GM19463 (cell line): ENCODE results near the gene PAN3.

ENCODE experiments used
- ATAC-seq: cut with Tn5 transposase; IDR thresholded peaks from one replicate; pipeline ENCODE4 v1.9.1; 2021; ENCODE audit warnings: mild to moderate bottlenecking, moderate library complexity; ENCODE audit not compliant: unreplicated experiment

Gene PAN3

GRCh38 chr13:28204690-28205443 lies 66.5 kb downstream of the PAN3 start:
- ATAC-seq = peak; percentile 77

GRCh38 chr13:28218679-28219078 lies 80.3 kb downstream of the PAN3 start:
- no peak for ATAC-seq

DNA sequence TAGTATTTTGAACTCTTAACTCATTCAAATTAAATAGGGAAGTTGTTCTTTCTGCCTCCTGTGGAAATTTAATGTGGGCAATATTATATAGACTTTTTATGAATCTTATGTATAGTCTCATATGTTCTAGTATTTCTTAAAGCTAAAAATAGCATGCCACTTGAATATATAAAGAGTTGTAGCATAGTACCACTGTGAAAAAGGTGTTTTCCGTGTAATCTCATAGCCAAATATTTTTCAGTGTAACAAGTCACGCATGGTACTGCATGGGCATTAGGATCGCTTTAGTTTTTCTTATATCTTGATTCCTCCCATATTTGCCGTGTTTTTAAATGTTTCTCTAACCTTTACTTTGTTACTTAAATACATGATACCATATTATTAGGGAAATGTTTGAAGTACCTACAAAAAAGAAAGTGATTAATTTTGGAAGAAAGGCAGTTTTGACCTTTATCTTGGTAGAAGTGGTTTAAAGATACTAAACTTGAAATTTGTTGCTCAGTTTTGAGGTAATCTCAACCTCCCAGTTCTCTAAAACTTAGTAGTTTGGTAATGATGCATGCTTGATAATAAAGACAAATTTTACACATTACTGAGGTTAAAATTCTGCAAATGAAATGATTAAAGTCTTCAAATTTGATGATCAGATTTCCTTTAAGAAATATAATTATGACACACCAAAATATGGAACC lies 81.2 kb downstream of the PAN3 start:
- no peak for ATAC-seq

DNA sequence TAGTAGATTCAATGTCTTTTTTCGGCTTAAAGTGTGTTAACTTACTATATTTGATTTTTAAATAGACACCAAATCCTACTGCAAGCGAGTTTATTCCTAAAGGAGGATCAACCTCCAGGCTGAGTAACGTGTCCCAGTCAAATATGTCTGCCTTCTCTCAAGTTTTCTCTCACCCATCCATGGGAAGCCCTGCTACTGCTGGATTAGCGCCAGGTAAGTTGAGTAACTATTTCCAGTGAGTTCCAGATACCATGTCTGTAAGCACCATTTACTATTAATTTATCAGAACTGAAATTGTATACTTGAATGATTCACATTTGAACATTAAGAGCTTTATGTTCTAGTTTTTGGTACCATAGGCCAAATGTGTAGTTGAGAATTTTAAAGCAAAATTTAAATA lies 81.8 kb downstream of the PAN3 start:
- no peak for ATAC-seq

- no peak for ATAC-seq
These were observed 91.4 kb downstream of the PAN3 start for GRCh38 chr13:28229522-28230411.

GRCh38 chr13:28231642-28232041 lies 93.3 kb downstream of the PAN3 start:
- no peak for ATAC-seq

- no peak for ATAC-seq
These were observed 99.6 kb downstream of the PAN3 start for GRCh38 chr13:28237944-28238343.

DNA sequence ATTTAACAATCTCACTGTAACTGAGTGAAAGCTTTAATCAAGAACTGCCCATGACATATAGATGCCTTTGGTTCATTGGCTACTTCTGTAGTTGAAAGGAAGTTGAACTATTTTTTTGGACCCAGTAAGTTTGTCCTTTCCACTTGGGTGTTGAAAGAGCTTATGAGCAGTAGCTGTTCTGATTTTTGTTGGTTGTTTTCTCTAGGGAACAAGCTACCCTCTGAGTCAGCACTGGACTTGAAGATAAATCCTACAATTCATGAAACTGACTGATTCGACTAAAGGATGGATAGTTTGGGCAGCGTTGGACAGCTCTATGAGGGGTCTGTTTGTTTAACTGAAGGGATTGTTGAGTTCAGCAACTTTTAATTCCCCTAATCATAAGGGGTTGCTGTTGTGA lies 101.0 kb downstream of the PAN3 start:
- no peak for ATAC-seq

DNA sequence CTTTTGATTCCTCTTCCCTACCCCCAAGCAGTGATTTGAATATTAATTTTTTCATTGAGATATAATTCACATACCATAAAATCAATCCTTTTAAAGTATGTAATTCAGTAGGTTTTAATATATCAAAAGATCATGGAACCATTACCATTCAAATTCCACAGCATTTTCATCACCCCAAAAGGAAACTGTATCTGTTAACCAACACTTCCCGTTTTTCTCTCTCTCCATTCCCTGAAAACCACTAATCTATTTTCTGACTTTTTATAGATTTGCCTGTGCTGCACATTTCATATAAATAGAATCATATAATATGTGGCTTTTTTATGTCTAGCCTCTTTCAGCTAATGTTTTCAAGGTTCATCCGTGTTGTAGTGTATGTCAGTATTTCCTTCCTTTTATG lies 107.1 kb downstream of the PAN3 start:
- no peak for ATAC-seq

DNA sequence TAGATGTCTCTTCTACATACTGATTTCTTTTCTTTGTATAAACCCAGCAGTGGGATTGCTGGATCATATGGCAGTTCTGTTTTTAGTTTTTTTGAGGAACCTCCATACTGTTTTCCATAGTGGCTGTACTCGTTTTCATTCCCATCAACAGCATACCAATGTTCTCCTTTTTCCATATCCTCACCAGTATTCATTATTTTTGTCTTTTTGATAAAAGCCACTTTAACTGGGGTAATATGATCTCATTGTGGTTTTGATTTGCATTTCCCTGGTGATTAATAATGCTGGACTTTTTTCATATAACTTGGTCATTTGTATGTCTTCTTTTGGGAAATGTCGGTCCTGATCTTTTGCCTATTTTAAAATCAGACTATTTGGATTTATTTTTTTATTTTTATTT lies 108.5 kb downstream of the PAN3 start:
- ATAC-seq = no peak

GRCh38 chr13:28248080-28248479 lies 109.7 kb downstream of the PAN3 start:
- ATAC-seq = no peak

GRCh38 chr13:28250542-28250941 lies 112.2 kb downstream of the PAN3 start:
- ATAC-seq = no peak

GRCh38 chr13:28251466-28251865 lies 113.1 kb downstream of the PAN3 start:
- ATAC-seq = no peak

DNA sequence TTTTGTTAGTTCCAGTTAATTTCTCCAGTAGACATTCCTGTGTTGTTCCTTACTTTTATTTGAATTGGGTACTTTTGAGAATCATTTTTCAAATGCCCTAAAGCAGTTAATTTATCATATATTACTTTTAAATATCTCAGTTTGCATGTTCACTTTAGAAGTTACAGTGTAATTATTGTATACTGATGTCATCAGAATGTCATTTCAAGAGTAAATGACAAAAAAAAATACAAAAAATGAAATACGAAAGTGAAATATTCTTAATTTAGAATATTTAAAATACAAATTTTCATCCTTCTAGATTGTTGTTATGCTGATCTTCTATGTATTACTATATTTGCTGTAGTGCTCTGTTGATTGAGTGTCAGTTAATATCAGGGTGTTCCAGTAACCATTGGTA lies 114.2 kb downstream of the PAN3 start:
- no peak for ATAC-seq

DNA sequence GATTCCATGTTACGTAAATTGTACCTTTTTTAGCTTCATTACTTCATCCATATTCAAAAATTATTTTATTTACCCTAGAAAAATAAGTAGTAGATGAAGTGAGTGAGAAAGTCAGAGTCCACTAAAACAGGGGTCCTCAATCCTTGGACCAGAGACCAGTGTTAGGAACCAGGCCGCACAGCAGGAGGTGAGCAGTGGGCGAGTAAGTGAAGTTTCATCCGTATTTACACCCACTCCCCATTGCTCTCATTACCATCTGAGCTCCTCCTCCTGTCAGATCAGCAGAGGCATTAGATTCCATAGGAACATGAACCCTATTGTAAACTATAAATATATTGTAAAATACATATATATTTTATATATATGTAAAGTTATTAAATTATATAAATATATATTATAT lies 119.0 kb downstream of the PAN3 start:
- ATAC-seq = no peak

- no peak for ATAC-seq
These were observed 120.1 kb downstream of the PAN3 start for GRCh38 chr13:28258417-28258816.

DNA sequence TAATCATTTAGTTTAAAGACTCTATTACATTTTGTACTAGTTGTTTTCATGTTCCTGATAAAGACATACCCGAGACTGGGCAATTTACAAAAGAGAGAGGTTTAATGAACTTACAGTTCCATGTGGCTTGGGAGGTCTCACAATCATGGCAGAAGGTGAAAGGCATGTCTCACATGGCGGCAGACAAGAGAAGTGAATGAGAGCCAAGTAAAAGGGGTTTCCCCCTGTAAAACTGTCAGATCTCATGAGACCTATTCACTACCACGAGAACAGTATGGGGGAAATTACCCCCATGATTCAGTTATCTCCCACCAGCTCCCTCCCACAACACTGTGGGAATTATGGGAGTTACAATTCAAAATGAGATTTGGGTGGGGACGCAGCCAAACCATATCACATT lies 129.2 kb downstream of the PAN3 start:
- no peak for ATAC-seq

DNA sequence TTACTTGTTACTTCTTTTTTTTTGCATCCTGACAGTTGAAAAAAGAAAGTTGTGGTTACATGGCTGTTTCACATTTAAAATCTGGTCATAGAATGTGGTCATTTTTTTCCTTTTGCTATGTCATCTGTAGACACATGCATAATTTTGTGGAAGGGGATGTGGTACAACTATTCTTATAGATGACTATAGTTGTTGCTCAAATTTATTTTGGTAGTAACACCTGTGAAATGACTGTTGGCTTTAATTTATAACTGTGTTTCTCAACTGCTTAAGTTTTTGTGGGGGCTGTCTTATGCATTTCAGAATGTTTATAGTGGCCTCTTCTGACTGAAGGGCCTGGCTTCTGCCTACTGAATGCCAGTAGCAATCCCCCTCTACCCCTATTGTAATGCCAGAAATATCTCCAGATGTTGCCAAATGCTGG lies 130.5 kb downstream of the PAN3 start:
- ATAC-seq = peak; percentile 98

DNA sequence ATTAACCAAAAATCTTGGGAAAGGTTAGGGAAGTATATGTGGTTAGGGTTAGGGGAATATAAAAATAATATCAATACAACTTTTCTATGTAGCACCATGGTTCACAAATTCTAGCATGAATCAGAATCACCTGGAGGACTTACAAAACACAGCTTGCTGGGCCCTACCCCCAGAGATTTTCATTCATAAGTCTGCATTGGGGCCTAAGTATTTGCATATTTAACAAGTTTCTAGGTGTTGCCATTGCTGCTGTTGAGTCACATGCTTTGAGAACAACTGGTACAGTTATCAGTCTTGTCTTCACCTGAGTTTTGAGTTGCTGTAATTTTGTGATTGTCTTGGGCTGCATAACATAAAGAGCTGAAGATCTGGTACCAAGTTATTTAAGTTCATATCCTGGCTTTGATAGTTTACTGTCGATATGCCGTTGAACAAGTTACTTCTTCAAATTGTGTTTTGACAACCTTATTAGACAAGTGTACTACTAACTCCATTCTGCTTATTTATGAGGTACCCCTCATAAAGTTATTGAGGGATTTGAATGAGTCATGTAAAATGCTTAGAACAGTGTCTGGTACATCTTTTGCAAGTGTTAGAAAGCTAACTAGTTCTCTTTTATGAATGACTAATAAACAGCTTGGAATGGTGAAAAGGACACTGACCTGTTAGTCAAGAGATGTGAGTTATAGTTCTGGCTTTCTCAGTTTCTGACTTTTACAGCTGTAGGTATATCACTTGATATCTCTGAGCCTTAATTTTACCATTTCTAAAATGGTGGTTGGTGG lies 132.9 kb downstream of the PAN3 start:
- no peak for ATAC-seq

GRCh38 chr13:28273919-28274318 lies 135.6 kb downstream of the PAN3 start:
- ATAC-seq = no peak

GRCh38 chr13:28282451-28282850 lies 144.1 kb downstream of the PAN3 start:
- ATAC-seq = peak; percentile 61
